Fibroblast of pulmonary artery (primary cell): ENCODE measurements around the gene C6orf120.

Experiments
- DNase-seq: peaks from one replicate; pipeline ENCODE4 v3.0.0-alpha.2; 2010; ENCODE audit warnings: low read depth
- H3K4me3 ChIP-seq: replicated peaks from 2 replicates; pipeline ENCODE4 v1.5.1; 2011; ENCODE audit warnings: low read depth, mild to moderate bottlenecking, control low read depth, low read length, moderate library complexity
- TF ChIP-seq, protein P1 (sequence below): IDR thresholded peaks from 2 replicates; pipeline ENCODE4 v1.5.1; 2011; ENCODE audit warnings: mild to moderate bottlenecking, control low read depth, low read length, inconsistent platforms; ENCODE audit errors: missing control alignments

C6orf120 gene

GRCh38 chr6:169729961-169730360 lies 28.0 kb downstream of the C6orf120 start:
- no peak for DNase-seq
- TF ChIP-seq, protein P1, sequence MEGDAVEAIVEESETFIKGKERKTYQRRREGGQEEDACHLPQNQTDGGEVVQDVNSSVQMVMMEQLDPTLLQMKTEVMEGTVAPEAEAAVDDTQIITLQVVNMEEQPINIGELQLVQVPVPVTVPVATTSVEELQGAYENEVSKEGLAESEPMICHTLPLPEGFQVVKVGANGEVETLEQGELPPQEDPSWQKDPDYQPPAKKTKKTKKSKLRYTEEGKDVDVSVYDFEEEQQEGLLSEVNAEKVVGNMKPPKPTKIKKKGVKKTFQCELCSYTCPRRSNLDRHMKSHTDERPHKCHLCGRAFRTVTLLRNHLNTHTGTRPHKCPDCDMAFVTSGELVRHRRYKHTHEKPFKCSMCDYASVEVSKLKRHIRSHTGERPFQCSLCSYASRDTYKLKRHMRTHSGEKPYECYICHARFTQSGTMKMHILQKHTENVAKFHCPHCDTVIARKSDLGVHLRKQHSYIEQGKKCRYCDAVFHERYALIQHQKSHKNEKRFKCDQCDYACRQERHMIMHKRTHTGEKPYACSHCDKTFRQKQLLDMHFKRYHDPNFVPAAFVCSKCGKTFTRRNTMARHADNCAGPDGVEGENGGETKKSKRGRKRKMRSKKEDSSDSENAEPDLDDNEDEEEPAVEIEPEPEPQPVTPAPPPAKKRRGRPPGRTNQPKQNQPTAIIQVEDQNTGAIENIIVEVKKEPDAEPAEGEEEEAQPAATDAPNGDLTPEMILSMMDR: no peak
- H3K4me3 ChIP-seq: no peak overlapping the region

DNA sequence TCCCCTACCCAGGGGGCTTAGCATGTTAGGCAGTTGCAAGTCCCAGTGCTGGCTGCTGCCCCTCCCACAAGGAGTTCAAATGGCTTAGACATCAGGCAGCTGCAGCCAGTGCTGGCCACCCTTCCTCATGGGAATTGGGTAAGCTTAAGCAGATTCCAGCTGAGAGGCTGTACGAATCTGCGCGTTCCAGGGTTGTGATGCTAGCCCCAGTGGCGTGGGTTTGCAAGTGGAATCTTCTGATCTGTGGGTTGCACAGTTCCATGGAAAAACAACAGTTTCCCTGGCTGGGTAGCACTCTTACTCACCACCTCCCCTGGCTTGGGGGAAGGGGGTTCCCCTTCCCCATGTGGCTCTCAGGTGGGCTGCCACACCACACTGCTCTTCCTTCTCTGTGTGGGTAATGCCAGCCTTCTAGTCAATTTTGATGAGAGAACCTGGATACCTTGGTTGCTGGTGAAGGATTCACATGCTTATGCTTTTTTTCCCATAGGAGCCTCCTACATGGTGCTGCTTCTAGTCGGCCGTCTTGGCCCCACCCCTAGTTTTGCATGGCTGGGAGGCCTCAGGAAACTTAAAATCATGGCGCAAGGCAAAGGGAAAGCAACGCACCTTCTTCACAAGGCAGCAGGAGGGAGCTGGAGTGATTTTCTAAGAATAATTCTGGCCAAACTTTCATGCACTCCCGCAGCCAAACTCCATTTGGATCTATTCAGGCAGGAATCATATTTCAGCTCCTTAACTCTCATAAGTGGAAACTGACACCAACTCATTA lies 36.5 kb downstream of the C6orf120 start:
- no peak overlapping the region for H3K4me3 ChIP-seq
- DNase-seq: no peak
- TF ChIP-seq, protein P1: no peak

DNA sequence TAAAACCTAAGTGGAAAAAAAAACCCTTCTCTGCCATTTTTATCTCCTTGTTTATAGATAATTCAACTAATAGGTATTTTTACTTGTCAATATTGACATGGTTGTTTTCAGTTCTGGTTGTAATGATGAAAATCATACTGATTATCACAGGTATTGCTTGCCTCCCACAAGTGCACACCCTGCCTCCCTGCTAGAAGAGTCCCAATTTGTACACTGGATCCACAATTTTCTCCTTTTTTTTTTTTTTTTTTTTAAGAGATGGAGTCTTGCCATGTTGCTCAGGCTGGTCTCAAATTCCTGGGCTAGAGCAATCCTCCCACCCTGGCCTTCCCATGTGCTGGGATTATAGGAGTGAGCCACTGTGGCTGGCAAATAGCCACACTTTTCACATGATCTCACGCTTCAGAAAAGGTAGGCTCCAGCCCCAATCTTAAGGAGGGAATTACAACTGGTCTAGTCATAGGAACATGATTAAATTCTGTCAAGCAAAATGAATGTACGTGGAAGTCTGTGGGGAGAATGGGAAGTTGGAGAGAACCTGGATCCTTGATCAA lies 37.1 kb downstream of the C6orf120 start:
- DNase-seq: no peak
- H3K4me3 ChIP-seq: no peak overlapping the region
- TF ChIP-seq, protein P1: no peak

DNA sequence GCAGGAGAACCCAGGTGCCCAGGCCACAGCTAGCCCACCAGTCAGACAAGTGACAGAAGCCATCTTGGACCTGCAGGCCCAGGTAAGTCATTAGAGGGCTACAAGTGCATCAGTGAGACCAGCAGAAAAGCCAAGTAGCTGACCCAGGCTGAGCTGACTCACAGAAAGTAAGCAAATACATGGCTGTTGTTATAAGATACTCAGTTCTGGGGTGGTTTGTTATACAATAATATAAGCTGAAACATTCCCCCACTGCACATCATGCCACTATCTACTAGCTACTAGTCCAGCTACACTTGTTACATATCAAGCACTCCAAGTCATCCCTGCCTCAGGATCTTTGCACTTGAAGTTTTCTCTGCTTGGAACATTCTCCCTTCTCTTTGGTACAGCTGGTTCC lies 39.4 kb downstream of the C6orf120 start:
- H3K4me3 ChIP-seq: no peak overlapping the region
- TF ChIP-seq, protein P1: no peak
- DNase-seq: no peak

DNA sequence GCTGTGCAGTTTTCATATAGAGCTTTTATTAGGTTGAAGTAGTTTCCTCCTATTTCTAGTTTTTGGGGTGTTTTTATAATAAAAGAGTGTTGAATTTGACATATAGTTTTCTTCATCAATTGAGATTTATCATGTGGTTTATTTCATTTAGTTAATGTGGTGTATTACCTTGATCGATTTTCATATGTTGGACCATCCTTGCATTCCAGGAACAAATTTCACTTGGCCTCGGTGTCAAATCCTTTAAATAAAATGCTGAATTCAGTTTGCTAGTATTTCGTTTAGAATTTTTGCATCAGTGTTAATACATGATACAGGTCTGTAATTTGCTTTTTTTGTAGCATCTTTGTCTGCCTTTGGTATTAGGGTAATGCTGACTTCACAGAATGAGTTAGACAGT lies 43.5 kb downstream of the C6orf120 start:
- no peak overlapping the region for H3K4me3 ChIP-seq
- TF ChIP-seq, protein P1: no peak
- DNase-seq: no peak

GRCh38 chr6:169746556-169746955 lies 44.6 kb downstream of the C6orf120 start:
- H3K4me3 ChIP-seq: no peak overlapping the region
- TF ChIP-seq, protein P1: no peak
- no peak for DNase-seq
